HG02973 (cell line): ENCODE results near the gene COPB2.
"Not testable (repeated sequence)": the region's sequence is repeated elsewhere in the genome, so short reads cannot be mapped to it uniquely, and the experiment has no call there.

Experiments
- ATAC-seq: cut with Tn5 transposase; IDR thresholded peaks from one replicate; pipeline ENCODE4 v1.9.1; 2021; ENCODE audit warnings: moderate library complexity; ENCODE audit not compliant: unreplicated experiment

The COPB2 gene

DNA sequence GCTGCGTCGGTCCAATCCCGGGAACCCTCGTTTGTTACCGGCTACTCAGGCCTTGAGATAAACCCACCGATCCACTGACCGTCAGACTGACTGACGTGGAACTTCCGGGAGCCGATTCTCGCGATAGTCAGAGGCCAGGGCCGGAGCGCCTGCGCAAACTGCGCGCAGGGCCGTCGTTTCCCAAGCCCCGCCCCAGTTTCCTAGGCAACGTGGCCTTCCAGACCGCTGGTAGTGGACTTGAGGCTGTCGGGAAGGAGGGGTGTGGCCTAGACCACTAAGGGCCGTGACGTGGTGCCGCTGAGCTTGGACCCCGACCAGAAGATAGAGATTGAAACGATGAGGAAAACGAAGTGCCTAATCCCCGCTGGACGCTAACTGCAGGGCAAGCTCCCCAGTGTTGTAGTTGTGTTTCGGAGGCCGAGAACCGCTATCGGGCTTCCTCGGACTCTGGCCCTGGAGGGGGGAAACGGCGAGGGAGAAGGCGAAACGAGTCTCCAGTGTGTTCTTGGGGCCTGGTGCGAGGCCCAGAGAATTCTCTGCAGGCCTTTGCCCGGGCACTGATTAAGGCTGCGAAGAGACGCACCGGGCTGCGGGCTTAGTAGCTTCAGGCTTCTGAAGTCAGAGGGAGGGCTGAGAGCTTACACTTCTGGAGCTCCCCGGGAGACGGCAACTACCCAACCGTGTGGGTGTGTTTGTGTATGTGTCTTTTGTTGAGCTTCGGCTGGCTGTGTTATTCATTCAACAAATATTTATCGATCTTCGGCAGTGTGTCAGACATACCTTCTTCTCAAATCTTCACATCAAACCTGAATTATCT is at the start of gene COPB2:
COPB2 (minus strand) TSS at position 96 of the 817 bp plus-strand sequence. CDS start 97 bp downstream, outside the sequence.
- ATAC-seq: peak; percentile 97

DNA sequence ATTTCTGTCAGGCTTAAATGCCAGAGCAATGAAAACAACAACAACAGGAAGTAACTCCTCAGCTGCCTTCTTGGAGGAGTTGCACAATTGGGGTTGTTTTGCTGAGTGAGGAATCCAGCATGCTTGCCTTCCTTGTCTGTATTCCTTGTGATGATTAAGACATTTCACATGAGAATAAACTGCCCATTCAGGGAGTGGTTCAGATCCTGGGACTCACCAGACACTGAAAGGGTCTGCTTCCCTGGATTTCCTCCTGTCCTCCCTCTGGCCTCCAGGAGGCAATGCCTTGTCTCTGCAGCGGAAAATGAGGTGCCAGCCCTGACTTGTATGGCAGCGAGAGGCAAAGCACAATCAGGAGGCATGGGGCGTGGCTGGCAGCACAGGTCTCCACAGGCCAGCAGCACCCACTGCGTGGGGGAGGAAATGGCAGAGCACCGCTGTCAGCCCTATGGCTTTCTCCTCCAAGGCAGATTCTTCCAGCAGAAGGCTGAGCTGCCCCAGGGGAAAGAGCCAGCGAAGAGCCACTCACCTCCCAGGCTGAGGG is 45.4 kb upstream of the COPB2 start:
- no peak for ATAC-seq

DNA sequence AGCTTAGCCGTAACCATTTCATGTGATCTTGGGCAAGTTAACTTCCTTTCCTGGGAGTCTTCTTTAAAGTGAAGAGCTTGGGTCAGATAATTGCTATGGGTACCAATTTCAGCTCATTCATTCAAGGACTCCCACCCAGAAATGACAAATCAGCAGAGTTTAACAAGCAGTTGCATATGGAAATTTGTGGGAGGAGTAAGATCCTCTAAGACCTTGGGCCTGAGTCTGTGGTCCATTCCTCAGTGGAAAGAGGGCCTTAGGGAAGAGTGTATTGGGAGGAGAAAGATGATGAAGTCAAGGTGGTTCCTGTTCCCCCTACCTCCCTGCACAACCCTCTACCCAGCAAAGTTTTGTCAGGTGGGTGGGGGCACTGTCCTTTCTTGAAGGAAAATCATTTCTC is 44.8 kb upstream of the COPB2 start:
- no peak for ATAC-seq

DNA sequence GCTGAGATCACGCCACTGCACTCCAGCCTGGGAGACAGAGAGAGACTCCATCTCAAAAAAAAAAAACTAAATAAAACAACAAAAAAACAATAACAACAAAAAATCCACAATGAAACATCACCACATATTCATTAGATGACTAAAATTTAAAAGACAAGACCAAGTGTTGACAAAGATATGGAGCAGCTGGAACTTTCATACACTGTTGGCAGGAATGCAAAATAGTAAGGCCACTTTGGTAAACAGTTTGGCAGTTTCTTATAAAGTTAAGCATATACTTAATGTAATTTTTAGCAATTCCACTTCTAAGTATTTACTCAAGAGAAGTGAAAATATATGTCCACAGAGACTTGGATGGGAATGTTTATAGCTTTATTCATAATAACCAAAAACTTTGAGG is 43.6 kb upstream of the COPB2 start:
- no peak for ATAC-seq

DNA sequence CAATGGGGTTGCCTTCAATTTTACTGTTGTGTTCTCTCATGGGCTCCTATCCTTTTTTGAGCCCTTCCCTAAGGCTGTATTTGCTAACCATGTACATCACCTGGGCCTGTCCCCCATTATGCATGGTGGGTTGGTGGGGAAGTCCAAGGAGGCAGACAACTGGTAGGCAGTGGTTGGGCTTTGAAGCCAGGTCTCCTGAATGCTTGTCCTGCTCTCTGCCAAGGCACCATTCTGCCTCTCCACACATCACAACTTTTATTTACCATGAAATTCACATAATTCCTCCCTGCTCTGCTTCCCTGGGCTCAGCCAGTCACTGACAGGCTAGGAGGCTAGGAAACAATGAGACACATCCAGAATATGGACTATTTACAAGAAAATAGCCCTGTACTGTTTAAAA is 41.0 kb upstream of the COPB2 start:
- no peak for ATAC-seq

DNA sequence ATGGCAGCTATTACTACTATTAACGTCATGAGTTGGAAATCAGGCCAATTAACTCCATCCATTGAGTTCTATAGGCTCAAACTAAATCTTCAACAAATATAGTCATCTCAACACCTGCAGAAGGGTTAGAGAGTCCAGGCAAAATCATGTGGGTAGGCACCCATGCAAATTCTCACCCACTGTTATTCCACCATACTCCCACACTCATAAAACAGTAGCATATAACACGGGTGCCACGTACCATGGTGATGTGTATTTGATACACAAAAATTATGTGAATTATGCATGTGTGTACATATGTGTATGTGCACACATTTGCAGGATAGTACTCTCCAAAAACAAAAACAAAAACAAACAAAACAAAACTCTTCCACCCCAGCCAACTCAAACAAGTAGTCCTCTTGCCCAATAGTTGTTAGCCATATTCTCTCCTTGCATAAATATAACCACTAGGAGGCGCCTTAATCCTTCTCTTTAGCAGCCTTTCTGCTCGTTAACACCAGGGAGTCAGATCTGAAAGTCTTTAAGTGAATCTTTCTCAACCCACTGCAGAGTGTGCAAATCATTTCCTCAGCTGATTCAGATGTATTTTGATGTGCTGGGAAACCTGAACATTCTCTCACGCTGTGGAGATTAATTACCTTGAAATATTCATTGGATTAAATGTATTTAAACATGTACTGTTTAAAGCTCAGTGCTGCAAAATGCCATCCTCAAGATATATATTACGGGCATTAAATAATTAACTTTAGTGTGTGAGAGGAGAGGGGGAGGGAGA is 38.0 kb upstream of the COPB2 start:
- ATAC-seq: peak; percentile 88

DNA sequence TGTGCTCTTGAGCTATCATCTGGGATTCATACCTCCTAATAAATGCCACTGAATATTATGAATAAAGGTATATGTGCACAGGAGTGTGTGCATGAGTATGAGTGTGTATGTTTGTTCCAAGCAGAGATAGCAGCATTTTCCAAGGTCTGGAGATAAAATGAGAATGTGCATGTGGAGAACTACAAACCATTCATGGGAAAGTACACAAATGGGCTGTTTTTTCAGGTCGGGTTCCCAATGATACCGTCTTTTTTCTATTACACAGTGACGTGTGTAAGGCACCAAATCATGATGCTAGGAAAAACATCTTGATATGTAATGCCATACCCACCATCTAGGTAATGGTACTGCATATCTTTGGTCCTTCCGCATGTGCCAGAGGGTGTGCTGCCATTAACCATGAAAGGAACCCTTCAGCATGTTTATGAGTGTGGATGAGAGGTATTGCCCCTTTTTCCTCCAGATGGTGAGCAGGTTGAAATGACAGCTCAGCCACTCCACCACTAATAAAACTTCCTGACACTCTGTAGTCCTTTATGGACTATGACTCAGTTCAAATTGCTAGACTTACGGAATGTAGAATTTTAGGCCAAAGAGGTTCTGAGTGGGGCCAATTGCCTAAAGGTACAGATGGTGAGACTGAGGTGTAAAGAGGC is 36.4 kb upstream of the COPB2 start:
- ATAC-seq: no peak

DNA sequence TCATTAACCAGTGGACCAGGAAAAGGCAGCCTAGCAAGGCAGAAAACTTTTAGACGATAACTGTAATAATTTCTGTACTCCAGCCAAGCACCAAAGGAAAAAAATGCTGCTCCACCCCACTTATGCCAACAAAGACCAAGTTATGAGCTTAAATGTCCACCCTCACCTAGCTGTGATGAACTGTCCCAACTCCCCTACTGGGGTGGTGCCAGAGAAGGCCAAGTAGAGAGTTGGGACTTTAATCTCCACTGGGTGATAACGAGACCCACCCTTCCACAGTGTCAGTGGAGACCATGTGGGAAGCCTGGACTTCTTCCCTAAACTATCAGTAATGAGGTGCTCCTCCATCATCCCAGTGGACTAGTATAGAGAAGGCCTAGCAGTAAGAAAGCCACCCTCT is 33.8 kb upstream of the COPB2 start:
- no peak for ATAC-seq

DNA sequence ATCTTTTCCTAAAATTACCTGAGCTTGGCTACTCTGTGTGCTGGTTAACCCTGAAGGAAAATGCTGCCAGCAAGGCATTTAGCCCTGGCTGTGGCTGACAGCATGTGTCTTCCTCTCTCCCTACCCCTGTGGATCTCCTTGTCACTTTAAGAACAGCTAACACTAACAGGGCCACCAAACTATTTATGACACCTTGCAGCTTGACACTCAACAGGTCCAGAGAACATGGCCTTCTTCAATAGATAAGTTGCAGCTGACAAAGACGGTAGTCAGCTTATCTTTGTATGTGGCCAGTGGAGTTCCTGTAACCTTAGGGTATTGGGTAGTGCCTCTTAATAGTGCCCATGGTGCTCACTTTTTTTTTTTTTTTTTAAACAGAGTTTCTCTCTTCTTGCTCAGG is 32.0 kb upstream of the COPB2 start:
- ATAC-seq: no peak

DNA sequence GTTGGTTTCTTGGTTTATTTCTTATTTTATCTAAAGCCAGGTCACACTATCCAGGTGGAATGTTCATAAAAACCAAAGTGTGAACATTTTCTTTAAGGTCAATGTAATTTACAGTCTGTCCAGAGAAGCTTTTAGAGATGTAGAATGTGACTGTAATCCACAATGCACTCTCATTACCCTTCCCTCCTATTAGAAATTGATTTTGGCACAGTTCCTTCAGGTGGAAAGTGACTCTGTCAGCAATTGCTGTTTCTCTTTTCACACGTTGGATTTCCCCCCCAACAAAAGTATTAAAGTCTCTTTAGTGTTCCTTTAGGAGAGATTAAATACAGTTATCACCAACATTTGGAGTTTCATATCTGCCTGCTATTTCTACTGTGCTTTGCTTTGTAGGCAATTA is 31.6 kb upstream of the COPB2 start:
- ATAC-seq: no peak

DNA sequence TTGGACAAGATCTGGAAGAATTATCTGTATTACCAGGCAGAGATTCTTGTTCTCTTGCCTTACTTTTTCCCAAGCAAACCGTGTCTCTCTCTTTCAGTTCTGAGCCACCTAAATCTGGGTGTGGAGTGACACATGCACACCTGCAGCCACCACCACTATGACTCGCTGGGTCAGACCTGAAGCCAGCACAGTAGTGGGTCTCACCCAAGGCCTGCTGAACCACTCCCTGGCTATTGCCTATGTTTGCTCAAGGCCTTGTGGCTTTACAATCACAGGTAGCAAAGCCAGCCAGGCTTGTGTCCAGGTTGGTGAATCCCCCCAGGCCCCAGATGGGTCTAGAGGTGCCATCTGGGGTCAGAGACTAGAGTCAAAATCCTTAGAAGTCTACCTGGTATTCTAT is 28.7 kb upstream of the COPB2 start:
- no peak for ATAC-seq

DNA sequence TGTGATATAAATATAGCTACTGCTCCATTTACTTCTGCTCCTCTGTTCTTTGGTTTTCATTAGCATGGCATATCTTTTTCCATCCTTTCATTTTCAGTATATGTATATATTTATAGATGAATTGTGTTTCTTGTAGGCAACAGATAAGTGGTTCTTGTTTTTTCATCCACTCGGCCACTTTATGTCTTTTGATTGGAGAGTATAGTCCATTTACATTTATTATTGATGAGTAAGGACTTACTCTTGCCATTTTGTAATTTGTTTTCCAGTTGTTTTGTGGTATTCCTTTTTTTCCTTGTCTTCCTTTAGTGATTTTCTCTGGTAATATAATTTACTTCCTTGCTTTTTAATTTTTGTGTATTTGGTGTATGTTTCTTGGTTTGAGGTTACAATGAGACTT is 26.8 kb upstream of the COPB2 start:
- no peak for ATAC-seq

DNA sequence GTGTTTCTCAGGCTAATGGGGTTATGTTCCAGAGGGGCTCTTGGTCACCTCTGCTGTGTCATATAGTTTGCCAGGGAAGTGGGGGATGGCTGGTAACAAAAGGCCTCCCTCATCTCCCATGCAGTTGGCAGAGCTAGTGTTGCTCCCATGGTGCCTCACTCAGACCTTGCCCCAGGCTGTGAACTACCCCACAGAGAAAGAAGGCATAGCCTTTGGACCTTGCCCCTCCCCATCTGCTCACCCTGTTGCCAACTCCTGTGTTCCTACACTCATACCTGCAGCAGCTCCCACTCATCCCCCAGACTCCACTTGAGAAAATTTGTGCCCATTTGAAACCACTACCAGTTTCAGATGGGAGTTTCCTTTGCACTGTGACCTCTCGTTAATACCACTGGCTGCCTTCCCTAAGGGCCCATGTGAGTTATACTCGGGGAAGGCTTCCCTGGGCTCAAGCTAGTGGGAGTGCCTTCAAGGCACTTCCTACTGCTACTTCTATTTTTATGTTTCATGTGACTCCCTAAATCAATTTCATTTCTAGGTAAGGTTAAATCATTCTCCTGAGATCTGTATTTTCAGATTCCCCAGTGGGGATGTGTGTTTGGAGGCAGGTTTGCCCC is 25.3 kb upstream of the COPB2 start:
- ATAC-seq: no peak

DNA sequence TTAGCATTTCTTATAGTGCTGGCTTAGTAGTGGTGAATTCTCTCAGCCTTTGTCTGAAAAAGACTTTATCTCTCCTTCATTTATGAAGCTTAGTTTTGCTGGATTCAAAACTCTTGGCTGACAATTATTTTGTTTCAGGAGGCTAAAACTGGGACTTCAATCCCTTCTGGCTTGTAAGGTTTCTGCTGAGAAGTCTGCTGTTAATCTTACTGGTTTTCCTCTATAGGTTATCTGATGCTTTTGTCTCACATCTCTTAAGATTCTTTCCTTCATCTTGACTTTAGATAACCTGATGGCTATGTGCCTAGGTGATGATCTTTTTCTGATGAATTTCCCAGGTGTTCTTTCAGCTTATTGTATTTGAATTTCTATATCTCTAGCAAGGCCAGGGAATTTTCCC is 23.4 kb upstream of the COPB2 start:
- not testable (repeated sequence) for ATAC-seq

DNA sequence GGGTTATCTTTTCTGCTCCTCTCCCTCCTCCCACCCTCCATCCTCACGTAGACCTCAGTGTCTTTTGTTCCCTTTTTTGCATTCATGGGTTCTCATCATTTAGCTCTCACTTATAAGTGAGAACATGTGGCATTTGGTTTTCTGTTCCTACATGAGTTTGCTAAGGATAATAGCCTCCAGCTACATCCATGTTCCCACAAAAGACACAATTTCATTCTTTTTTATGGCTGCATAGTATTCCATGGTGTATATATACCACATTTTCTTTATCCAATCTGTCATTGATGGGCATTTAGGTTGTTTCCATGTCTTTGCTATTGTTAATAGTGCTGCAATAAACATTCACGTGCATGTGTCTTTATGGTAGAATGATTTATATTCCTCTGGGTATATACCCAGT is 11.7 kb upstream of the COPB2 start:
- not testable (repeated sequence) for ATAC-seq

DNA sequence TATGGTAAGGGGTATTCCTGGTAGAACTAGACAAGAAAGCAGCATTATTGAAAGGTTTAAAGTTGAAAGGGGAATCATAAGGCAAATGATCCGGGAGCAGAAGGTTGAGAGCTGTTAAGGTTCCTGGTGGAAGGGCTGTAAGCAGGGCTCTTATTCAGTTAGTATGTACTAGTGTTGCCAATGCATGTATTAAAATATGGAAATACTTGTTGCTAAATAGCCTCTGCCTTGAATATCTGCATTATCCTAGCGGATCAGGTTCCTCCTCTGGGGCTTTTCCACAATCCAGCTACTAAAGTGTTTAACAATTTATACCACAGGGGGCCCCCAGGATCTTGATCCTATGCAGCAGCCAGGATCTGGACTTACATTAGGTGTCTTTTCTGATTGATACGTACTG is 7.3 kb upstream of the COPB2 start:
- ATAC-seq: no peak

DNA sequence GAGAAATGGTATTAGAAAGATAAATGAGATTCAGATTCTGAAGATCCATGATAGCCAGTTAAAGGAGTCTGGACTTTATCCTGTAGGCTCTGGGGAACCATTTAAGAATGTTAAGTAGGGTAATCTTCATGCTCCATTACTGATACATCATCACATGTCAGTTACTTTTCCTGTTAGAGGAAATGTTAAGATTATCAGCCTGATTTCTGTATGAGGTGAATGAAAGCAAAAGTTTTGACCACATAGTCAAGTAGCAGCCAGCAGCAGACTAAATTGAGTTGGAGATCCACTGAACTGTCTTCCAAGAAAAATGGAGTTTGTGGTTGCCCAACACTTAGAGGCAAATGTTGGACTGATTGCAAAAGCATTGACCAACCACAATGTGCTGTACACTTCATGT is 4.7 kb upstream of the COPB2 start:
- ATAC-seq: no peak

DNA sequence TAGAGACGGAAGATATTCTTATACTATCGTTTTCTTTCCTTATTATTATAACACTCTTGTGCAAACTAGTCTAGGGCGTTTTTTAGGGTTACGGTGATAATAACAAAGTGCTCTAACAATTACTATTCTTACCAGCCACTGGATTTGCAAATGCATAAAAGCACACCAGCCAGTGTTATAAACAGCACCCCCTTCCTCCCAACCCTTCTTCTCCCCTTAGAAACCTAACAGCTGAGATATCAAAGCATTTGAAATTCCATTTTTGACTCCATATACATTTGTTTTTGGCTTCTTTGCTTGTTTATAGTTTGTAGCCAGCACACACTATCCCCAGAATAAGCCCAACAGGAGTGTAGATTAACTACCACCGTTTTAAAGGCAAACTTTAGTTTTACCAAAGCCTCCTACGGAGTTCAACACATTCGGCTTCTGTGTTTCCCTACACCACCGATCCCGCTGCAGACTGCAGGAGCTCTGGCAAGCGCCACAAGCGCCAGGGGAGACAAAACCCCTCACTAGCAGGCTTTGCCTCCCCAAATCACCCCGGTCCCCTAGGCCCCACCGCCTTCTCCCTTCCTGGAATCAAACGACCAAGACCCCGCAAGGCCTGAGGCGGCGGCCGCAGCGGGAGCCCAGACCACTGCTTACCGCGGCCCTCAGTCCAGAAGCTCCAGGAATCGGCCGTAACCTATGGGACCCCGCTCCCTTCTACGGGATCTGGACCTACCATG is 461 bp downstream of the COPB2 start:
- ATAC-seq: no peak

DNA sequence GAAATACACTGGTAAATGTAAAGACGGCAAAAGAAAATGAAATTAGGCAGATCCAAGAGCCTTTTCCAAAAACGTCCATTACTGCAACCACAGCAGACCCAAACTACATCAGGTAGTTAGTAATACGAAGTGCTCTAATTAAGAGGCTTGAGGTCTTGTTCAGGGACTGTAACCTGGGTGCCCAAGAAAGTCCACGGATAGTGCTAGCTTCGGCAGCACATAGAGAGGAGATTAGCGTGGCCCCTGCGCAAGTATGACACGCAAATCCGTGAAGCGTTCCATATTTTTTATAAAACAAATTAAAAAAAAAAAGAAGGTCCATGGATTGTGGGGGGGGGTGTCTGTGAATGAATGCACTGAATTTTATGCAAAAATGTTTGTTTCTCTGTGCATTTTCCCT is 1.4 kb downstream of the COPB2 start:
- ATAC-seq: no peak

DNA sequence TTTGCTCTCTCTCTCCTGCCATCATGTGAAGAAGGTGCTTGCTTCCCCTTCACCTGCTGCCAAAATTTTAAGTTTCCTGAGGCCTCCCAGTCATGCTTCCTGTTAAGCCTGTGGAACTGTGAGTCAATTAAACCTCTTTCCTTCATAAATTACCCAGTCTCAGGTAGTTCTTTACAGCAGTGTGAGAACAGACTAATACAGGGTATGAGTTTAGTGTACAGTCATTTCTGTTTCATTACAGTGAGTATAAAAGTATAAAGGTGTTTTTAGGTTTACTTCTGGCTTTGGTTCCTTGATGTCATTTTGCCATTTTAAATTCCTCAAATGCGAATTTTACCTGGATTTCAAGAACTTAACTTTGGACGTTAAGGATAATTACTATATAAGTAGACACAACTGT is 7.2 kb downstream of the COPB2 start:
- not testable (repeated sequence) for ATAC-seq
